ENCODE results near the gene LAMC3.

The LAMC3 gene

GRCh38 chr9:130993303-130994030 is 15.5 kb upstream of the LAMC3 start:
- no peak for DNase-seq (ENCODE audit: low spot score)
- TF ChIP-seq CTCF (IDR thresholded peaks at IDR 0.05; ENCODE audit: extremely low read depth, missing control alignments), result no peak

- DNase-seq (ENCODE audit: low spot score), result no peak
Observed at GRCh38 chr9:130994135-130995085, 14.6 kb upstream of the LAMC3 start.

GRCh38 chr9:130995086-130996011 is 13.6 kb upstream of the LAMC3 start:
- no peak for TF ChIP-seq CTCF (IDR thresholded peaks at IDR 0.05; ENCODE audit: extremely low read depth, missing control alignments)
- no peak for DNase-seq (ENCODE audit: low spot score)

More at GRCh38 chr9:130994135-130995085, 14.6 kb upstream of the LAMC3 start:
- no peak for TF ChIP-seq CTCF (IDR thresholded peaks at IDR 0.05; ENCODE audit: extremely low read depth, missing control alignments)

- TF ChIP-seq CTCF (IDR thresholded peaks at IDR 0.05; ENCODE audit: extremely low read depth, missing control alignments), result no peak
- no peak for DNase-seq (ENCODE audit: low spot score)
Observed at GRCh38 chr9:130996205-130996604, 12.8 kb upstream of the LAMC3 start.

- TF ChIP-seq CTCF (IDR thresholded peaks at IDR 0.05; ENCODE audit: extremely low read depth, missing control alignments), result no peak
- no peak for DNase-seq (ENCODE audit: low spot score)
Observed at GRCh38 chr9:130996676-130997394, 12.1 kb upstream of the LAMC3 start.

- DNase-seq (ENCODE audit: low spot score), result no peak
- no peak for TF ChIP-seq CTCF (IDR thresholded peaks at IDR 0.05; ENCODE audit: extremely low read depth, missing control alignments)
Observed at GRCh38 chr9:130997395-130997684, 11.6 kb upstream of the LAMC3 start.
